Measurements from ENCODE around the gene NR5A2.

The NR5A2 gene

DNA sequence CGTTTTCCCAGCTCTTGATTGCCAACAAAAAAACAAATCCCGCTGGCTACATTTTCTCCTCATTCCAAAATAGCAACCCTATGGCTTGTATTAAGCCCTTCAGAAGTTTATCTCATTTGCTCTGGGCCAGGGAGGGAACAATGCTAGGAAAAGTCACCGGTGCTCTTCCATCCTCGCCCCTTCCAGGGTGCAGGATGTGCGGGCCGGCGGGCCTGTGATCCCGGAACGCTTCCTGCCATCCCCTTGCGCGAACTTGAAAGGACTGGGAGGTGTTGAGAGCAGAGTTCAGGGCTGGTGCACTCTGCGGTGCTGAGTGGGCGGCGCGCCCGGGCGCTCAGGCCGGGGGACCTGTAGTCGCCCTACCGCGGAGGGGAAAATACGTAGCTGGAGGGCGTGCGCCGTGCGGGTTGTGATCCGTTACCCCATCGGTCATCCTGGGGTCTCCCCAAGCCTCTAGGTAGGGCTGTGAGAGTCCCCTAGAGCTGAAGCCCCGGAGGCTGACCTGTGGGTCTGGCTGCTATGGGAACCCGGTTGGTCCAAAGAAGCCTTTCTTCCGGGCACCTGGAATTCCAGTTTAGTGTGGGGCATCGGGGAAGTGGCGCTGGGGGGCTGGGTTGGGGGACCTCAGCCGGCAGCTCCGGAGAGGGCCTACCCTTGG lies 13.1 kb downstream of the NR5A2 start:
- no peak overlapping the region for H3K27ac ChIP-seq
- no peak overlapping the region for H3K4me2 ChIP-seq (ENCODE audit: low read length)
- no peaks in the 10 kb centered on the region for H3K4me1 ChIP-seq
- peak overlapping the region; percentile 48 for H3K4me3 ChIP-seq (ENCODE audit: low read depth, low read length)
- H3K9me3 ChIP-seq (ENCODE audit: control insufficient read depth, low read length): no peaks in the 10 kb centered on the region
- H3K79me2 ChIP-seq: no peaks in the 10 kb centered on the region
- peaks cover 35% of the 10 kb centered on the region for H3K27me3 ChIP-seq (ENCODE audit: control insufficient read depth, insufficient read depth, low read length)
- no peak overlapping the region for H2AFZ ChIP-seq
- TF ChIP-seq, protein P1, sequence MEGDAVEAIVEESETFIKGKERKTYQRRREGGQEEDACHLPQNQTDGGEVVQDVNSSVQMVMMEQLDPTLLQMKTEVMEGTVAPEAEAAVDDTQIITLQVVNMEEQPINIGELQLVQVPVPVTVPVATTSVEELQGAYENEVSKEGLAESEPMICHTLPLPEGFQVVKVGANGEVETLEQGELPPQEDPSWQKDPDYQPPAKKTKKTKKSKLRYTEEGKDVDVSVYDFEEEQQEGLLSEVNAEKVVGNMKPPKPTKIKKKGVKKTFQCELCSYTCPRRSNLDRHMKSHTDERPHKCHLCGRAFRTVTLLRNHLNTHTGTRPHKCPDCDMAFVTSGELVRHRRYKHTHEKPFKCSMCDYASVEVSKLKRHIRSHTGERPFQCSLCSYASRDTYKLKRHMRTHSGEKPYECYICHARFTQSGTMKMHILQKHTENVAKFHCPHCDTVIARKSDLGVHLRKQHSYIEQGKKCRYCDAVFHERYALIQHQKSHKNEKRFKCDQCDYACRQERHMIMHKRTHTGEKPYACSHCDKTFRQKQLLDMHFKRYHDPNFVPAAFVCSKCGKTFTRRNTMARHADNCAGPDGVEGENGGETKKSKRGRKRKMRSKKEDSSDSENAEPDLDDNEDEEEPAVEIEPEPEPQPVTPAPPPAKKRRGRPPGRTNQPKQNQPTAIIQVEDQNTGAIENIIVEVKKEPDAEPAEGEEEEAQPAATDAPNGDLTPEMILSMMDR (IDR thresholded peaks at IDR 0.05): no peak
- no peaks in the 10 kb centered on the region for H3K36me3 ChIP-seq (ENCODE audit: control insufficient read depth, insufficient read depth, low read length)
- H3K9ac ChIP-seq: no peak overlapping the region

DNA sequence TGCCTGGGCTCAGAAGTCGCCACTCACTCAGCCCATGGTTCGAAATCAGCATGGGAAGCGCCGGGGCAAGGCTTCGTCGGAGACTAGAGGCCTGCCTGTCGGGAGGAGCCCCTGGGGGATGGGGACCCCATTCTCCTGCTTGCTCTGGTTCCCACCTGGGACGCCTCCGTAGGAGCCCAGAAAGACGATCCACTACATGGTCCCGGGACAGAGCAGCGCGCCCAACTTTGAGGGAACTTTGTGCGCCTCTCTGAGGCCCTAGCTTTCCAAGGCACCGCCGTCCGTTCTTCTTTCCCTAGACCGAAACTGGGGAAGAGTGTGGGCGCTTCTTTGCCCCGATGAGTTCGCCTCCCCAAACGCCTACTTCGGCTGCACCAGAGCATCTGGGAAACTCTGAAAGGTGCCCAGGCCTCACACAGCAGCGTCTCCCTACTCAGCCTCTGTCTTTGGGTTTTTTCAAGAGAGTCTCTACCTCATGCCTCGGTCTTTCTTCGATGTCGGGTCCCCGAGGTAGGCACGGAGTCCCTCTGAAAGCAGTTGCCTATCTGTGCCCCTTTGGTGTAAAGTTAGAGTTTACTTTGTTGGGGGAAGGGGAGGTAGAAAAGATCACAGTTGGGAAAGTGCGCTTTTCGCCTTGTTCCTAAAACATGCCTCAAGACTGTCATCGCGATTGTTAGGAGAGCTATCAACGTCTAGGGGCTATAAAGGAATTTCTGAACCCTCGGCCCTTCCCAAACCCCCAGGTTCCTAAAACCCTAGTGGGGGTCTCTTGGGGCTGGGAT lies 14.0 kb downstream of the NR5A2 start:
- Histone ChIP-seq H3K27me3 (ENCODE audit: control insufficient read depth, insufficient read depth, low read length) (peaks cover 35% of the 10 kb centered on the region), H3K4me1 (no peaks in the 10 kb centered on the region), H3K9me3 (ENCODE audit: control insufficient read depth, low read length) (no peaks in the 10 kb centered on the region), H2AFZ (no peak overlapping the region), H3K36me3 (ENCODE audit: control insufficient read depth, insufficient read depth, low read length) (no peaks in the 10 kb centered on the region), H3K4me3 (ENCODE audit: low read depth, low read length) (no peak overlapping the region), H3K27ac (no peak overlapping the region), H3K4me2 (ENCODE audit: low read length) (no peak overlapping the region), H3K9ac (no peak overlapping the region), H3K79me2 (no peaks in the 10 kb centered on the region)
- TF ChIP-seq, protein P1 (IDR thresholded peaks at IDR 0.05): no peak

DNA sequence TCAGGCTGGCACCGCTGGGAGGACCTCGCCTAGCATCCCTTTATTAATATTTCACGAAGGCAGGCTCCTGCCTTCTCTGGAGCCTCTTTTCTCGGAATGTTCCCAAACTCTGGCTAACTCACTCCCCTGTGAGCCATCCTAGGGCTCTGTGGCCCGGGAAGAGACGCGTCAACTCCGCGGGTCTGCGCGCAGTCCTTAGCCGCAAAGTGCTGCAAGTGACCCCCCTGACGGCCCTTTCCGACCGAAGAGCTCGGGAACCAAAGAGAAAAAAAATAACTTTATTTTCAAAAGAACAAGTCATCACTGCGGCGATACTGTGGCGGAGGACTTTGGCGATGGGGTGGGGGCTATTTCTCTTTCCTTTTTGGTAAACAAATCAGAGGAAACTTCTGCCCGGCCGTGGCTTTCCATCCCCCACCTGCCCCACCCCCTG lies 14.6 kb downstream of the NR5A2 start:
- Histone ChIP-seq H3K4me3 (ENCODE audit: low read depth, low read length) (peak overlapping the region; percentile 18), H3K36me3 (ENCODE audit: control insufficient read depth, insufficient read depth, low read length) (no peaks in the 10 kb centered on the region), H3K27ac (no peak overlapping the region), H3K27me3 (ENCODE audit: control insufficient read depth, insufficient read depth, low read length) (peaks cover 35% of the 10 kb centered on the region), H3K4me1 (no peaks in the 10 kb centered on the region), H3K79me2 (no peaks in the 10 kb centered on the region), H3K9ac (no peak overlapping the region), H3K4me2 (ENCODE audit: low read length) (no peak overlapping the region), H2AFZ (no peak overlapping the region), H3K9me3 (ENCODE audit: control insufficient read depth, low read length) (no peaks in the 10 kb centered on the region)
- TF ChIP-seq, protein P1 (IDR thresholded peaks at IDR 0.05): no peak

DNA sequence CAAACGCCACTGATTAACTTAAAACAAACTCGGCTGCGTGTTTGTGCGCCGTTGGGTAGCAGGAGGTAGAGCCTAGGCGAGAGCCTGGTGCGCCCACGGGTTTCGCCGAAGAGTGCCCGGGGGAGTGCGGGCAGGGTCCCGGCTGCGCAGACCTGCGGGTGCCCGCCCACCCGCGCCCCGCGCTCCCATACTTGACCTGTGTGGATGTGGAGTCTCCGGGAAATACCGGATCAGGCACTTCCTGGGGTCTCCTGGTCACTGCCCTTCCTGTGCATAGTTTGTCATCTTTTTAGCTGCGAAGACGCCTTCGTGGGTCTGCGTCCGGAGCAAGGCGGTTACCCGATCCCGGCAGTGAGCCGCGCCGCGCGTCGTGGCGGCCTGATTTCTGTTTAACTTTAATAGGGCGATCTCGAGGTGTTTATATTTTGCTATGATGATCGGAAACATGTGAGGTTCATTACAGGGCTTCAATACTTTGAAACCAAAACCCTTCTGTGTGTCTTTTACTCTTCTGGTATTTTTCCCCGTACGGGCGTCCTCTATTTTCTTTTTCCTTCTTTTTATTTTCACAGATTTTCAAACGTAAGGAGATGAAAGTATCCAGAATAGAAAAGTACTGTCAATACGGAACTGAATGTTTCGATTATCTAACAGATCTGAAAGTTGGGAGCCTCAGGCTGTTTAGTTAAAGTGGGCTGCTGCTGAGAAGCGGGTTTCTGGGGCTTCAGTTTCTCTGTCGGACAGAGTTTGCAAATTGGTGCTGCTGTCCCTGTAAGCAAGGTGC lies 15.2 kb downstream of the NR5A2 start:
- H3K79me2 ChIP-seq: no peaks in the 10 kb centered on the region
- TF ChIP-seq, protein P1 (IDR thresholded peaks at IDR 0.05): no peak
- no peaks in the 10 kb centered on the region for H3K4me1 ChIP-seq
- H3K27me3 ChIP-seq (ENCODE audit: control insufficient read depth, insufficient read depth, low read length): peaks cover 35% of the 10 kb centered on the region
- H3K9ac ChIP-seq: no peak overlapping the region
- no peaks in the 10 kb centered on the region for H3K9me3 ChIP-seq (ENCODE audit: control insufficient read depth, low read length)
- no peak overlapping the region for H3K27ac ChIP-seq
- H3K4me3 ChIP-seq (ENCODE audit: low read depth, low read length): peak overlapping the region; percentile 18
- no peak overlapping the region for H2AFZ ChIP-seq
- H3K36me3 ChIP-seq (ENCODE audit: control insufficient read depth, insufficient read depth, low read length): no peaks in the 10 kb centered on the region
- H3K4me2 ChIP-seq (ENCODE audit: low read length): peak overlapping the region; percentile 9

Data from parathyroid adenoma (tissue), 2 donors.